NCI-H2196 treated with DMSO at 0.1 percent for 48 hours (cell line): Measurements from ENCODE around the gene DOP1A.
"Not testable (repeated sequence)": the region's sequence is repeated elsewhere in the genome, so short reads cannot be mapped to it uniquely, and the experiment has no call there.

ENCODE experiments used
- DNase-seq: peaks from one replicate; lab custom pipeline; 2025; ENCODE audit not compliant: unreplicated experiment; lab: John Stamatoyannopoulos, UW

The DOP1A gene

GRCh38 chr6:83138118-83138722 lies 70.7 kb downstream of the DOP1A start:
- no peak for DNase-seq

- DNase-seq, result no peak
Observed at GRCh38 chr6:83138758-83139157, 71.3 kb downstream of the DOP1A start.

GRCh38 chr6:83151114-83151513 lies 83.6 kb downstream of the DOP1A start:
- no peak for DNase-seq

- no peak for DNase-seq
Observed at GRCh38 chr6:83152913-83153312, 85.4 kb downstream of the DOP1A start.

GRCh38 chr6:83153883-83154521 lies 86.5 kb downstream of the DOP1A start:
- no peak for DNase-seq

GRCh38 chr6:83155794-83156193 lies 88.3 kb downstream of the DOP1A start:
- no peak for DNase-seq

- no peak for DNase-seq
Observed at GRCh38 chr6:83160167-83160566, 92.7 kb downstream of the DOP1A start.

- DNase-seq, result no peak
Observed at GRCh38 chr6:83167726-83168278, 100.3 kb downstream of the DOP1A start.

- no peak for DNase-seq
Observed at GRCh38 chr6:83168556-83168955, 101.1 kb downstream of the DOP1A start.

- DNase-seq, result no peak
Observed at GRCh38 chr6:83169106-83169505, 101.6 kb downstream of the DOP1A start.

GRCh38 chr6:83169511-83169910 lies 102.0 kb downstream of the DOP1A start:
- DNase-seq, result no peak

- no peak for DNase-seq
Observed at GRCh38 chr6:83176246-83176645, 108.8 kb downstream of the DOP1A start.

GRCh38 chr6:83180426-83180950 lies 113.0 kb downstream of the DOP1A start:
- no peak for DNase-seq

GRCh38 chr6:83182114-83182513 lies 114.6 kb downstream of the DOP1A start:
- DNase-seq, result no peak

GRCh38 chr6:83183082-83183828 lies 115.8 kb downstream of the DOP1A start:
- DNase-seq, result no peak

- no peak for DNase-seq
Observed at GRCh38 chr6:83185096-83185495, 117.6 kb downstream of the DOP1A start.

- DNase-seq, result no peak
Observed at GRCh38 chr6:83188501-83188900, 121.0 kb downstream of the DOP1A start.

- no peak for DNase-seq
Observed at GRCh38 chr6:83190626-83191025, 123.2 kb downstream of the DOP1A start.

GRCh38 chr6:83191974-83192373 lies 124.5 kb downstream of the DOP1A start:
- DNase-seq, result not testable (repeated sequence)

- no peak for DNase-seq
Observed at GRCh38 chr6:83192456-83192855, 125.0 kb downstream of the DOP1A start.

GRCh38 chr6:83192871-83193746 lies 125.6 kb downstream of the DOP1A start, which contains the start of the genes PGM3 and RWDD2A:
PGM3 (minus strand) TSS chr6:83193265; CDS start chr6:83191012, 2,253 bp downstream.
RWDD2A (plus strand) TSS chr6:83193357; CDS start chr6:83194452, 1,095 bp downstream.
- DNase-seq, result peak; percentile 65
